IMR-90 (cell line): ENCODE measurements around the gene PRLR. TPM values are rescaled to one million over a fixed set of nuclear protein-coding genes. Genes with fewer than 3 reads are reported as not detected.

Experiments
- ATAC-seq: fragments of 200-7000 bp; cut with Tn5 transposase; 2 replicates; pipeline ENCODE4 v1.9.1; 2020; ENCODE audit warnings: low read depth, mild to moderate bottlenecking, moderate library complexity
- BruUV-seq: library from RNA; stranded (reverse); fragments of 400-500 nt; replicated peaks from 2 replicates; lab custom pipeline; 2021; lab: Mats Ljungman, UMichigan
- CTCF ChIA-PET: fragments of 300-600 bp; formaldehyde crosslinking; extraction: SDS; loops from one replicate; lab custom pipeline; 2021; ENCODE audit warnings: antibody characterized with exemption; lab: Yijun Ruan, JAX
- POLR2A ChIA-PET: fragments of 300-600 bp; sonication (Branson Sonifier 250); formaldehyde crosslinking; loops from one replicate; lab custom pipeline; 2022; ENCODE audit warnings: antibody characterized with exemption; ENCODE audit not compliant: unreplicated experiment; lab: Charles Lee
- DNase-seq: peaks from one replicate; pipeline ENCODE4 v3.0.0; 2013
- H2AFZ ChIP-seq: replicated peaks from 2 replicates; pipeline ENCODE3; 2013; ENCODE audit warnings: low read length, mild to moderate bottlenecking; ENCODE audit not compliant: poor library complexity
- H2AK5ac ChIP-seq: 2 replicates; pipeline ENCODE4 v1.6.1; 2013; ENCODE audit warnings: low read depth, low read length, inconsistent platforms
- H2AK9ac ChIP-seq: replicated peaks from 2 replicates; pipeline ENCODE3; 2013; ENCODE audit warnings: mild to moderate bottlenecking, low read depth, low read length, moderate library complexity; ENCODE audit not compliant: poor library complexity
- H2BK120ac ChIP-seq: 2 replicates; pipeline ENCODE4 v1.6.1; 2013; ENCODE audit warnings: low read depth, low read length, inconsistent platforms
- H2BK15ac ChIP-seq: 3 replicates; pipeline ENCODE4 v1.6.1; 2013; ENCODE audit warnings: low read depth, low read length, inconsistent platforms
- H2BK20ac ChIP-seq: 2 replicates; pipeline ENCODE4 v1.6.1; 2013; ENCODE audit warnings: low read depth, mild to moderate bottlenecking, inconsistent platforms, low read length, moderate library complexity
- H2BK5ac ChIP-seq: 2 replicates; pipeline ENCODE4 v1.6.1; 2013; ENCODE audit warnings: mild to moderate bottlenecking, low read depth, low read length, inconsistent platforms; ENCODE audit not compliant: poor library complexity, severe bottlenecking
- H3K14ac ChIP-seq: replicated peaks from 2 replicates; pipeline ENCODE4 v1.6.1; 2013; ENCODE audit warnings: low read depth, low read length, inconsistent platforms
- H3K18ac ChIP-seq: 2 replicates; pipeline ENCODE4 v1.6.1; 2013; ENCODE audit warnings: low read depth, low read length, control low read depth
- H3K23ac ChIP-seq: 2 replicates; pipeline ENCODE4 v1.6.1; 2013; ENCODE audit warnings: low read depth, low read length, inconsistent platforms
- H3K27ac ChIP-seq: 2 replicates; pipeline ENCODE4 v1.5.1; 2013; ENCODE audit warnings: mild to moderate bottlenecking, control low read depth, low read length; ENCODE audit not compliant: insufficient read depth
- H3K27me3 ChIP-seq: 2 replicates; pipeline ENCODE4 v1.6.1; 2013; ENCODE audit warnings: low read length; ENCODE audit not compliant: control insufficient read depth, insufficient read depth
- H3K36me3 ChIP-seq: 2 replicates; pipeline ENCODE4 v1.6.1; 2013; ENCODE audit warnings: low read length, mixed read lengths; ENCODE audit not compliant: control insufficient read depth, insufficient read depth
- H3K4ac ChIP-seq: 2 replicates; pipeline ENCODE4 v1.6.1; 2013; ENCODE audit warnings: low read depth, low read length, inconsistent platforms
- H3K4me1 ChIP-seq: 2 replicates; pipeline ENCODE4 v1.6.1; 2013; ENCODE audit warnings: low read length, mixed read lengths; ENCODE audit not compliant: control insufficient read depth, insufficient read depth
- H3K4me2 ChIP-seq: 2 replicates; pipeline ENCODE4 v1.6.1; 2013; ENCODE audit warnings: low read depth, mild to moderate bottlenecking, control low read depth, low read length, moderate library complexity
- H3K4me3 ChIP-seq: 2 replicates; pipeline ENCODE4 v1.5.1; 2013; ENCODE audit warnings: low read depth, mild to moderate bottlenecking, control low read depth, low read length, moderate library complexity; ENCODE audit not compliant: insufficient read depth
- H3K56ac ChIP-seq: 2 replicates; pipeline ENCODE4 v1.6.1; 2013; ENCODE audit warnings: low read length, inconsistent platforms; ENCODE audit not compliant: insufficient read depth; ENCODE audit errors: extremely low read depth
- H3K79me1 ChIP-seq, 2 experiments: 2 replicates each; pipeline ENCODE4 v1.6.1; 2013; ENCODE audit warnings: low read length in 2 of 2, inconsistent platforms in 1 of 2, low read depth in 1 of 2
- H3K9ac ChIP-seq: 2 replicates; pipeline ENCODE4 v1.6.1; 2013; ENCODE audit warnings: low read depth, low read length, control low read depth
- H3K9me1 ChIP-seq: 2 replicates; pipeline ENCODE4 v1.6.1; 2013; ENCODE audit warnings: low read length, inconsistent platforms; ENCODE audit not compliant: insufficient read depth
- H3K9me3 ChIP-seq: 2 replicates; pipeline ENCODE4 v1.6.1; 2013; ENCODE audit warnings: low read length; ENCODE audit not compliant: control insufficient read depth, insufficient read depth
- H4K20me1 ChIP-seq: 2 replicates; pipeline ENCODE4 v1.6.1; 2013; ENCODE audit warnings: low read length, inconsistent platforms; ENCODE audit not compliant: insufficient read depth
- H4K5ac ChIP-seq: 2 replicates; pipeline ENCODE4 v1.6.1; 2013; ENCODE audit warnings: mild to moderate bottlenecking, low read depth, low read length, control low read depth
- H4K8ac ChIP-seq, 2 experiments: 2 replicates each; pipeline ENCODE4 v1.6.1; 2013; ENCODE audit warnings: low read depth in 2 of 2, low read length in 2 of 2, control low read depth in 1 of 2, inconsistent platforms in 1 of 2
- H4K91ac ChIP-seq: 2 replicates; pipeline ENCODE4 v1.6.1; 2013; ENCODE audit warnings: low read depth, low read length, inconsistent platforms; ENCODE audit not compliant: insufficient read depth
- MXI1 ChIP-seq: IDR thresholded peaks from 2 replicates; pipeline ENCODE4 v1.6.1; 2012; ENCODE audit warnings: low read depth, mild to moderate bottlenecking, low read length, moderate library complexity, borderline replicate concordance
- WGBS, 2 experiments: methylation state at CpG; one replicate each; pipeline versions ENCODE4 v1.1.5 to v1.1.7; 2013; ENCODE audit warnings: missing lambda C conversion rate in 2 of 2; ENCODE audit not compliant: insufficient read length in 1 of 2; ENCODE audit errors: extremely low coverage in 2 of 2; 5-methylcytosine and 5-hydroxymethylcytosine counted together
- dilution Hi-C: fragments of 300-500 bp; cut with HindIII; formaldehyde crosslinking; loops from one replicate; pipeline ENCODE4 v1.14.3; 2018; ENCODE audit warnings: low sequenced_read_pairs; ENCODE audit not compliant: unreplicated experiment
- in situ Hi-C: fragments of 300-500 bp; cut with MboI; formaldehyde crosslinking; loops from 3 replicates; pipeline ENCODE4 v1.14.3; 2019; ENCODE audit warnings: low sequenced_read_pairs, inconsistent platforms, mixed read lengths
- intact Hi-C: fragments of 100-400 bp; cut with micrococcal nuclease; formaldehyde crosslinking; loops from 2 replicates; pipeline ENCODE4 v1.10.0; 2022
- polyA plus RNA-seq, 3 experiments: library from polyadenylated mRNA; depleted of rRNA; stranded (reverse); fragments of >200 nt; gene quantifications; 2 replicates each; pipeline ENCODE4 v1.2.3, GENCODE V29; 2012; ENCODE audit warnings: low replicate concordance in 1 of 3
- total RNA-seq: library from RNA; depleted of rRNA; stranded (reverse); fragments of >200 nt; gene quantifications from 2 replicates; pipeline ENCODE4 v1.2.3, GENCODE V29; 2012

The PRLR gene
- total and polyA plus RNA-seq, 2 of the 4 experiments (the other 2 are of a cell fraction): 0.24 to 0.54 TPM

DNA sequence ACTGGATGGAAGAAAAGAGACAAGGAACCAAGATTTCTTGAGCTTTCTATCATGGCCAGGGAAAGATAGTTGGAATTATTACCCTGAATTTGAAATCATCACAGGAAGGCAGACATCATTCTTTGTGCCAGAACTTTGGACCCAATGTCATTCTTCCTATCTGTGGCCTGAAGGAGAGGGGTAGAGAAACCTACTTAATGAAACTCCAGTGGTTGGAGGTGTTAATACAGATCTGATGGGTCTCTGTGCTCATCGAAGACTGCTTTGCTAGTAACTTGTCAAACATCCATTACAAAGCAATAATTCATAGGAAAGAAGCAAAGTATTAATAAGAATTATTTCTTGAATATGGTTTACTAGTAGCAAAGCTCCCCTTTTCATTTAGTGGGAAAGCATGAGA is 26.9 kb downstream of the PRLR start:
- Histone ChIP-seq H4K91ac (no peak overlapping the region), H3K9ac (no peak overlapping the region), H3K27me3 (peaks cover 24% of the 10 kb centered on the region), H3K18ac (no peak overlapping the region), H3K4ac (no peak overlapping the region), H2AK5ac (no peak overlapping the region), H3K9me1 (no peaks in the 10 kb centered on the region; the same call in 1 of the 2 replicates), H4K5ac (no peak overlapping the region), H3K4me3 (no peak overlapping the region), H2AK9ac (no peak overlapping the region), H3K56ac (no peak overlapping the region), H3K36me3 (no peaks in the 10 kb centered on the region), H3K27ac (no peak overlapping the region), H3K4me2 (no peak overlapping the region), H3K4me1 (no peaks in the 10 kb centered on the region), H2BK15ac (no peak overlapping the region), H2BK20ac (no peak overlapping the region), H4K8ac (no peak overlapping the region), H2BK5ac (no peak overlapping the region), H2AFZ (no peak overlapping the region), H3K23ac (no peak overlapping the region), H4K20me1 (no peaks in the 10 kb centered on the region), H3K14ac (no peak overlapping the region), H3K79me1 (no peaks in the 10 kb centered on the region), H2BK120ac (no peak overlapping the region), H3K9me3 (no peaks in the 10 kb centered on the region)
- intact Hi-C loops (no loop called here), in situ Hi-C loops (no loop called here), dilution Hi-C loops (no loop called here)
- CTCF ChIA-PET: interaction anchor here (0.9 to 1.3 kb wide), 2 partner anchors 9 to 10 kb away, joined by 3 read pairs; no protein-coding TSS in a partner anchor
- ATAC-seq (no peak), DNase-seq (no peak)
- no TSS peak for BruUV-seq
- POLR2A ChIA-PET: no interaction called here
- WGBS, 2 experiments: no CpG with 5 or more reads among the region's 1 CpG
- TF ChIP-seq MXI1: no peak
